PFSK-1 (cell line): ENCODE data around the gene SUPV3L1. TPM values are rescaled to one million over a fixed set of nuclear protein-coding genes. Genes with fewer than 3 reads are reported as not detected.
A peak's percentile ranks its signal among the peaks of the same experiment; 100 is the strongest.

ENCODE experiments used
- FOXP2 ChIP-seq: optimal IDR thresholded peaks from 2 replicates; pipeline ENCODE3; 2011; ENCODE audit warnings: borderline replicate concordance, control low read depth, inconsistent platforms; ENCODE audit not compliant: insufficient read depth; ENCODE audit errors: extremely low read length, extremely low read depth
- POLR2AphosphoS5 ChIP-seq: IDR thresholded peaks from 2 replicates; pipeline ENCODE4 v1.6.1; 2012; ENCODE audit warnings: low read depth, mild to moderate bottlenecking, control low read depth, low read length, moderate library complexity
- REST ChIP-seq, 2 experiments: IDR thresholded peaks; 2 replicates each; pipeline versions ENCODE4 v1.6.1 to v1.8.0; 2011 to 2012; ENCODE audit warnings: low read depth in 2 of 2, low read length in 2 of 2, control low read depth in 1 of 2, inconsistent platforms in 1 of 2, mild to moderate bottlenecking in 1 of 2, moderate library complexity in 1 of 2; ENCODE audit not compliant: insufficient read depth in 1 of 2
- SIN3A ChIP-seq: IDR thresholded peaks from 2 replicates; pipeline ENCODE4 v1.6.1; 2012; ENCODE audit warnings: mild to moderate bottlenecking, low read length, moderate library complexity, borderline replicate concordance; ENCODE audit not compliant: insufficient read depth
- TAF1 ChIP-seq: IDR thresholded peaks from 2 replicates; pipeline ENCODE4 v1.6.1; 2012; ENCODE audit warnings: low read length, control low read depth, borderline replicate concordance; ENCODE audit not compliant: insufficient read depth
- polyA plus RNA-seq: library from polyadenylated mRNA; unstranded; fragments of >200 nt; gene quantifications from one replicate; pipeline ENCODE4 v1.2.1, GENCODE V29; 2012; ENCODE audit warnings: low read depth, missing spikeins; ENCODE audit not compliant: insufficient read length

The SUPV3L1 gene
- polyA plus RNA-seq, result 56.7 TPM

- peak; percentile 86 for TF ChIP-seq POLR2AphosphoS5
- TF ChIP-seq FOXP2, result no peak
- TF ChIP-seq TAF1, result peak; percentile 75; the same call in 1 of the 2 replicates
- TF ChIP-seq REST (IDR thresholded peaks at IDR 0.05; ENCODE audit: insufficient read depth in 1 of 2, low read depth in 2 of 2, low read length in 2 of 2), result no peak
- TF ChIP-seq SIN3A, result peak; percentile 97
These were observed at the start of gene SUPV3L1 for GRCh38 chr10:69179743-69180524. SUPV3L1 (plus strand) TSS chr10:69180234; CDS start chr10:69180292, 58 bp downstream.

GRCh38 chr10:69130251-69130650, 49.8 kb upstream of the SUPV3L1 start:
- no peak for TF ChIP-seq TAF1
- no peak for TF ChIP-seq REST (IDR thresholded peaks at IDR 0.05; ENCODE audit: insufficient read depth in 1 of 2, low read depth in 2 of 2, low read length in 2 of 2)
- no peak for TF ChIP-seq POLR2AphosphoS5
- no peak for TF ChIP-seq FOXP2
- no peak for TF ChIP-seq SIN3A

- TF ChIP-seq SIN3A (no peak), TAF1 (no peak), POLR2AphosphoS5 (no peak), FOXP2 (no peak), REST (IDR thresholded peaks at IDR 0.05; ENCODE audit: insufficient read depth in 1 of 2, low read depth in 2 of 2, low read length in 2 of 2) (no peak)
These were observed 40.1 kb upstream of the SUPV3L1 start for GRCh38 chr10:69139961-69140360.

GRCh38 chr10:69141304-69141703, 38.7 kb upstream of the SUPV3L1 start:
- TF ChIP-seq FOXP2, result no peak
- no peak for TF ChIP-seq REST (IDR thresholded peaks at IDR 0.05; ENCODE audit: insufficient read depth in 1 of 2, low read depth in 2 of 2, low read length in 2 of 2)
- TF ChIP-seq SIN3A, result no peak
- no peak for TF ChIP-seq TAF1
- no peak for TF ChIP-seq POLR2AphosphoS5

GRCh38 chr10:69142983-69143382, 37.1 kb upstream of the SUPV3L1 start:
- TF ChIP-seq SIN3A (no peak), REST (IDR thresholded peaks at IDR 0.05; ENCODE audit: insufficient read depth in 1 of 2, low read depth in 2 of 2, low read length in 2 of 2) (no peak), TAF1 (no peak), FOXP2 (no peak), POLR2AphosphoS5 (no peak)
